Neural cell (in vitro differentiated cells): Measurements from ENCODE around the gene OLFM1.

Experiments used
- CTCF ChIP-seq: fragments of 450-650 bp; IDR thresholded peaks from 2 replicates; pipeline ENCODE4 v1.5.1; 2014; ENCODE audit warnings: antibody characterized with exemption, mild to moderate bottlenecking, moderate library complexity; ENCODE audit not compliant: poor library complexity, severe bottlenecking
- EP300 ChIP-seq: fragments of 450-650 bp; conservative IDR thresholded peaks from 2 replicates; pipeline ENCODE4 v1.6.1; 2014; ENCODE audit warnings: antibody characterized with exemption, mild to moderate bottlenecking, moderate library complexity; ENCODE audit not compliant: poor library complexity, severe bottlenecking
- EZH2 ChIP-seq: fragments of 200-600, 300-800 bp; shearing (Covaris generic), sonication (generic); IDR thresholded peaks from 2 replicates; pipeline ENCODE4 v1.6.1; 2014; ENCODE audit warnings: antibody characterized with exemption, low read length, borderline replicate concordance, mild to moderate bottlenecking; ENCODE audit not compliant: insufficient read depth, poor library complexity, severe bottlenecking
- POLR2AphosphoS5 ChIP-seq: IDR thresholded peaks from 2 replicates; pipeline ENCODE4 v1.6.1; 2012
- RAD21 ChIP-seq: fragments of 450-650 bp; conservative IDR thresholded peaks from 2 replicates; pipeline ENCODE4 v1.6.1; 2014; ENCODE audit warnings: antibody characterized with exemption, mild to moderate bottlenecking, moderate library complexity
- REST ChIP-seq: IDR thresholded peaks from 2 replicates; pipeline ENCODE4 v1.6.1; 2012; ENCODE audit warnings: borderline replicate concordance

- no peak for TF ChIP-seq CTCF
- no peak for TF ChIP-seq POLR2AphosphoS5
- TF ChIP-seq EP300, result no peak
- no peak for TF ChIP-seq EZH2
- TF ChIP-seq RAD21, result no peak
- no peak for TF ChIP-seq REST
These were observed 35.8 kb downstream of the OLFM1 start for GRCh38 chr9:135123126-135123772.
